Fibroblast of lung (primary cell): ENCODE data around the gene PRPH. TPM values are rescaled to one million over a fixed set of nuclear protein-coding genes. Genes with fewer than 3 reads are reported as not detected.

Source experiments
- DNase-seq, 2 donors: peaks; one replicate each; pipeline versions ENCODE4 v3.0.0 to v3.0.0-alpha.2; 2010; ENCODE audit warnings: low read depth in 2 of 2
- H2AFZ ChIP-seq: 2 replicates; pipeline ENCODE4 v1.5.1; 2012; ENCODE audit warnings: low read length, control low read depth, inconsistent platforms
- H3K27ac ChIP-seq: 2 replicates; pipeline ENCODE4 v1.5.1; 2011; ENCODE audit warnings: low read length, control low read depth; ENCODE audit not compliant: insufficient read depth
- H3K27me3 ChIP-seq: 2 replicates; pipeline ENCODE4 v1.5.1; 2011; ENCODE audit warnings: mild to moderate bottlenecking, low read length; ENCODE audit not compliant: control insufficient read depth, insufficient read depth
- H3K36me3 ChIP-seq: 2 replicates; pipeline ENCODE4 v1.5.1; 2011; ENCODE audit warnings: low read length; ENCODE audit not compliant: control insufficient read depth, insufficient read depth
- H3K4me1 ChIP-seq: 2 replicates; pipeline ENCODE4 v1.5.1; 2011; ENCODE audit warnings: low read length; ENCODE audit not compliant: control insufficient read depth, insufficient read depth; ENCODE audit errors: extremely low read depth
- H3K4me2 ChIP-seq: 2 replicates; pipeline ENCODE4 v1.5.1; 2011; ENCODE audit warnings: low read length, control low read depth; ENCODE audit not compliant: insufficient read depth; ENCODE audit errors: extremely low read depth
- H3K4me3 ChIP-seq, 4 experiments: fragments of 200-600 bp in 1 of 4; sonication (generic) in 1 of 4; replicated peaks in 1 of 4; 2 replicates each; pipeline ENCODE4 v1.5.1; 2011 to 2016; ENCODE audit warnings: low read length in 4 of 4, low read depth in 3 of 4, mild to moderate bottlenecking in 3 of 4, control low read depth in 2 of 4, inconsistent platforms in 1 of 4, mixed read lengths in 1 of 4; ENCODE audit not compliant: insufficient read depth in 1 of 4; ENCODE audit errors: control extremely low read depth in 1 of 4
- H3K79me2 ChIP-seq: 2 replicates; pipeline ENCODE4 v1.5.1; 2012; ENCODE audit warnings: mild to moderate bottlenecking, low read length, inconsistent platforms; ENCODE audit not compliant: control insufficient read depth, insufficient read depth
- H3K9ac ChIP-seq: 2 replicates; pipeline ENCODE4 v1.5.1; 2011; ENCODE audit warnings: mild to moderate bottlenecking, low read length, control low read depth; ENCODE audit not compliant: insufficient read depth
- H3K9me3 ChIP-seq: 2 replicates; pipeline ENCODE4 v1.5.1; 2012; ENCODE audit warnings: low read depth, low read length; ENCODE audit not compliant: control insufficient read depth, insufficient read depth
- H4K20me1 ChIP-seq: 2 replicates; pipeline ENCODE4 v1.5.1; 2011; ENCODE audit warnings: low read length; ENCODE audit not compliant: control insufficient read depth, insufficient read depth; ENCODE audit errors: extremely low read depth
- EZH2 ChIP-seq: IDR thresholded peaks from 2 replicates; pipeline ENCODE4 v1.5.1; 2012; ENCODE audit warnings: low read length, control low read depth, mild to moderate bottlenecking; ENCODE audit errors: missing control alignments
- polyA plus RNA-seq, 2 donors: library from polyadenylated mRNA; depleted of rRNA in 1 of 2; stranded (reverse) in 1 of 2; unstranded in 1 of 2; fragments of >200 nt; gene quantifications; 2 replicates each; pipeline ENCODE4 v1.2.1, GENCODE V29; 2011 to 2012; ENCODE audit warnings: missing spikeins in 1 of 2
- total RNA-seq: library from RNA; depleted of rRNA; stranded (reverse); fragments of >200 nt; gene quantifications from 2 replicates; pipeline ENCODE4 v1.2.1, GENCODE V29; 2014
- TF ChIP-seq, protein P1 (sequence below), 2 donors: IDR thresholded peaks in 1 of 2; conservative IDR thresholded peaks in 1 of 2; 1 replicate in 1 of 2; 2 replicates in 1 of 2; pipeline ENCODE4 v1.5.1; 2011 to 2012; ENCODE audit warnings: low read length in 2 of 2, control low read depth in 1 of 2, inconsistent platforms in 1 of 2, low read depth in 1 of 2, mild to moderate bottlenecking in 1 of 2

PRPH gene
- total and polyA plus RNA-seq, 2 donors (not counting 1 experiment from before 2014, with no cell fraction given), result 0.06 to 0.50 TPM

DNA sequence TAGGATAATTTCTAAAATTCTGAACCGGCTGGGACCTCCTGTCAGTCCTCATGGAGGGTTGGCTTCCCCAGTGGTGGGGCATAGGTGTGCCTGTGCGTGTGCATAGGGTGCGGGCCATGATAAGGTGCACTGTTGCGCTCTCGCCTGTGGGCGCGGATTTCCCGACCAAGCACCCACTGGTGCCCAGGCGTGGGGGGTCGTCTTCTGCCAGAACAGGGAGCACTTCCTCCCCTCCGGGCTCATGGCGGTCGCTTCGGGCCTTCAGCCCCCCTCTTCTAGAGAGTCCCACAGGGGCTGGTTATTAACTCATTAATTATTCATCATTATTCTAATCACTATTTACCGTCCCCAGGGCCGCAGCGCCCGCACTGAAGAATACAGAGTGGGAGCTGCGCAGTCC, 39.3 kb downstream of the PRPH start:
- Histone ChIP-seq H4K20me1 (no peaks in the 10 kb centered on the region), H3K27ac (no peak overlapping the region), H2AFZ (no peak overlapping the region), H3K4me3 (no peak overlapping the region), H3K9ac (no peak overlapping the region), H3K9me3 (no peaks in the 10 kb centered on the region), H3K4me1 (no peaks in the 10 kb centered on the region), H3K4me2 (no peak overlapping the region), H3K79me2 (no peaks in the 10 kb centered on the region), H3K36me3 (peaks cover 4% of the 10 kb centered on the region), H3K27me3 (peaks cover 29% of the 10 kb centered on the region)
- no peak for DNase-seq
- TF ChIP-seq, protein P1, sequence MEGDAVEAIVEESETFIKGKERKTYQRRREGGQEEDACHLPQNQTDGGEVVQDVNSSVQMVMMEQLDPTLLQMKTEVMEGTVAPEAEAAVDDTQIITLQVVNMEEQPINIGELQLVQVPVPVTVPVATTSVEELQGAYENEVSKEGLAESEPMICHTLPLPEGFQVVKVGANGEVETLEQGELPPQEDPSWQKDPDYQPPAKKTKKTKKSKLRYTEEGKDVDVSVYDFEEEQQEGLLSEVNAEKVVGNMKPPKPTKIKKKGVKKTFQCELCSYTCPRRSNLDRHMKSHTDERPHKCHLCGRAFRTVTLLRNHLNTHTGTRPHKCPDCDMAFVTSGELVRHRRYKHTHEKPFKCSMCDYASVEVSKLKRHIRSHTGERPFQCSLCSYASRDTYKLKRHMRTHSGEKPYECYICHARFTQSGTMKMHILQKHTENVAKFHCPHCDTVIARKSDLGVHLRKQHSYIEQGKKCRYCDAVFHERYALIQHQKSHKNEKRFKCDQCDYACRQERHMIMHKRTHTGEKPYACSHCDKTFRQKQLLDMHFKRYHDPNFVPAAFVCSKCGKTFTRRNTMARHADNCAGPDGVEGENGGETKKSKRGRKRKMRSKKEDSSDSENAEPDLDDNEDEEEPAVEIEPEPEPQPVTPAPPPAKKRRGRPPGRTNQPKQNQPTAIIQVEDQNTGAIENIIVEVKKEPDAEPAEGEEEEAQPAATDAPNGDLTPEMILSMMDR (conservative IDR thresholded peaks at IDR 0.05 in 1 of 2, IDR thresholded peaks at IDR 0.05 in 1 of 2; ENCODE audit: low read depth in 1 of 2, low read length in 2 of 2), result no peak
- no peak for TF ChIP-seq EZH2

DNA sequence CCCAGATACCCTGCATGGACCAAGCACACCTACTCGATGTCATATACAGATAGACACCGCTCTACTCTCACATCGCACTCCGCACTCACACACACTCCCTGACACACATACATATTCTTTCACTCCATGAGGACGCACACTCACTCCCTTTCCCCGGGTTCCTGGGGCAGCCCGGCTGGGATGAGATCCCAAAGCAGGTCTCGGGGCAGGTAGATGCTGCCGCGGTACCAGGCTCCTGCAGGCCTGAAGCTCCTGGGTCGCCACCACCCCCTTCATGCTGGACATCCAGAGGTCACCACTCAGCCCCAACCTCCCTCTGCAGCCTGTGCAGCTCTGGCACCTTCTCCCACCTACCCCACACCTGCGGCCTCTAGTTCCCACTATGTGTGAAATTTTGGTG, 39.7 kb downstream of the PRPH start:
- TF ChIP-seq, protein P1 (conservative IDR thresholded peaks at IDR 0.05 in 1 of 2, IDR thresholded peaks at IDR 0.05 in 1 of 2; ENCODE audit: low read depth in 1 of 2, low read length in 2 of 2), result no peak
- Histone ChIP-seq H3K79me2 (no peaks in the 10 kb centered on the region), H3K36me3 (peaks cover 2% of the 10 kb centered on the region), H2AFZ (no peak overlapping the region), H3K27ac (no peak overlapping the region), H4K20me1 (no peaks in the 10 kb centered on the region), H3K4me2 (no peak overlapping the region), H3K4me3 (no peak overlapping the region), H3K27me3 (peaks cover 31% of the 10 kb centered on the region), H3K9ac (no peak overlapping the region), H3K9me3 (no peaks in the 10 kb centered on the region), H3K4me1 (no peaks in the 10 kb centered on the region)
- DNase-seq, result no peak

DNA sequence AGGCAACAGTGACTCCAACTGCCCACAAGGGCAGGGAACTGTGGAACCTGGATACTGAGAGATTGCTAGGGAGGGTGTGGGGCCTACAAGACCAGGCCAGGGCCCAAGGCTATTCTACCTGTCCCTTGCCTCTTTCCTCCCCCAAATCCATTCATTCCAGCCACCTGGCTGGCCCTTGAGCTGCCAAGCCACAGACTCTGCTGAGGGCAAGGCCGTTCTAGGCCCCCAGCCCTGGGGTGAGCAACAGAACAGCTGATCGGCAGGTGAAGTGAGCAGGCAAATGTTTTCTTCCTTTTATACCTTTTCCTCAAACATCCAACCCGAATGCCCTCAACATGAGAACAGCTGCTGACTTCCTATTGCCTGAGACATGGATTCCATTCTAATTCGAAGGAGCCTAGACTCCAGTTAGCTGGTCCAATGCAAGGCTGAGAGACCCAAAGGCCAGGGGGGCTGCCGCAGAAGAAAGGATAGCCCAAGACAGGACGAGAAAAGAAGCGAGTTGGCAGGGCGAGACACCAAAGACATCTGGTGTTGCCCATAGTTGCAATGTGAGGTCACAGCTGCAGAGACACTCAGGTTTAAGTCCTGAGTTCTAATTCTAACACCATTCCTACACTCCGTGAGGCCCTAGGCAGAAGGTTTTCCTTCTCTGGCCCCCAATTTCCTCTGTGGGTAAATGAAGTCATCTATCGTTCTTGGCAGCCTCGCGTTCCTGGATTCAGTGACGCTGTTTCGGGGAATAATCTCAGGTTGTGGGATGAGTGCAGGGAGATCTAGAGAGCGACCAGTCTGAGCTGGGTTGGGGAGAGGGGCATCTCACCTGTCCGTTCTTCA, 40.4 kb downstream of the PRPH start:
- Histone ChIP-seq H3K27ac (no peak overlapping the region), H3K9me3 (no peaks in the 10 kb centered on the region), H3K36me3 (peaks cover 2% of the 10 kb centered on the region), H3K27me3 (peaks cover 35% of the 10 kb centered on the region), H3K4me1 (no peaks in the 10 kb centered on the region), H3K79me2 (no peaks in the 10 kb centered on the region), H3K9ac (no peak overlapping the region), H3K4me2 (no peak overlapping the region), H2AFZ (no peak overlapping the region), H3K4me3 (no peak overlapping the region), H4K20me1 (no peaks in the 10 kb centered on the region)
- DNase-seq, result no peak
- no peak for TF ChIP-seq EZH2
- TF ChIP-seq, protein P1 (conservative IDR thresholded peaks at IDR 0.05 in 1 of 2, IDR thresholded peaks at IDR 0.05 in 1 of 2; ENCODE audit: low read depth in 1 of 2, low read length in 2 of 2), result no peak
